ENCODE data around the gene CYB5B. TPM values are rescaled to one million over a fixed set of nuclear protein-coding genes. Genes with fewer than 3 reads are reported as not detected.

The CYB5B gene, protein sequence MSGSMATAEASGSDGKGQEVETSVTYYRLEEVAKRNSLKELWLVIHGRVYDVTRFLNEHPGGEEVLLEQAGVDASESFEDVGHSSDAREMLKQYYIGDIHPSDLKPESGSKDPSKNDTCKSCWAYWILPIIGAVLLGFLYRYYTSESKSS
- total RNA-seq (ENCODE audit: low replicate concordance), result 91.9 and 104 TPM in 2 replicates
- long read RNA-seq, full-length matches to known transcripts, result 341 of 351 reads
- long read RNA-seq, partial matches to known transcripts, result 5 of 351 reads
- long read RNA-seq, other reads (novel, unspliced or antisense), result 5 of 351 reads

DNA sequence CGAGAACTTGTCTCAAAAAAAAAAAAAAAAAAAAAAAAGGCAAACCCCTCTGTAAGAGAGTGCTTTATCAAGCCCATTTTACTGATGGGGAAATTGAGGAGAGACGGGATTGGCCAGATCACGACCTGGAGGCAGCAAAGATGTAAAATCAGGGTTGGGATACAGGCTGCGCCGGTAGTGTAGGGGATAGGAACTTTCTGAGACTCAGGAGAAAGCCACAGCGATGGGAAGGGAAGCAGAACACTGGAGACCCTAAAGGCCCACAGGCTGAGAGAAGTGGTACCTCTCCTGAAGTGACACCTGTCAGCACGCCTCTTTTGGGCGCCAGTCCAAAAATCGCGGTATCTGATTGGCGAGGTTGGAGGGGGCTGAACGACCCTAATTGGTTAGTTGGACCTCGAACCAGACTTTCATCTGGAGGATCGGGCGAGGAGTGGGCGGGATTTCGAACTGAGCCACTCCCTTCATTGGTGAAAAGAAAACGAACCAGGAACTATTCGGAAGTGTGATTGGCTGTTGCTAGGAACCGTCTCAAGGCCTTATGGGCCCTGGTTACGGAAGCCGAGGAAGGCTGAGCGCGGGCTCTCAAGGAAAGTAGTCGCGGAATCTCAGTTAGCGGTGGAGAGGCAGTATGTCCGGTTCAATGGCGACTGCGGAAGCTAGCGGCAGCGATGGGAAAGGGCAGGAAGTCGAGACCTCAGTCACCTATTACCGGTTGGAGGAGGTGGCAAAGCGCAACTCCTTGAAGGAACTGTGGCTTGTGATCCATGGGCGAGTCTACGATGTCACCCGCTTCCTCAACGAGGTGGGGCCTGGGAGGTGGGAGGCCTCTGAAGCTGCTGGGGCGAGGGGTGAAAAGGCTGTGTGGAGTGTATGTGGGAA lies at the start of gene CYB5B:
Gene CYB5B, plus strand, starts transcription at position 567 of the 882 bp plus-strand sequence. Its CDS starts 65 bp downstream, at position 632.
- Mint-ChIP-seq H3K4me3 (peak within 1 kb of the TSS; percentile 99), H3K9me3 (peaks cover 8% of the 10 kb centered on the region), H3K27ac (peak within 1 kb of the TSS; percentile 98), H3K27me3 (no peaks in the 10 kb centered on the region), H3K4me1 (ENCODE audit: unreplicated experiment) (peaks cover 18% of the 10 kb centered on the region), H3K36me3 (peaks cover 28% of the 10 kb centered on the region)
- DNase-seq (ENCODE audit: extremely low spot score, unreplicated experiment), result peak; percentile 88
- TF ChIP-seq, protein P1, sequence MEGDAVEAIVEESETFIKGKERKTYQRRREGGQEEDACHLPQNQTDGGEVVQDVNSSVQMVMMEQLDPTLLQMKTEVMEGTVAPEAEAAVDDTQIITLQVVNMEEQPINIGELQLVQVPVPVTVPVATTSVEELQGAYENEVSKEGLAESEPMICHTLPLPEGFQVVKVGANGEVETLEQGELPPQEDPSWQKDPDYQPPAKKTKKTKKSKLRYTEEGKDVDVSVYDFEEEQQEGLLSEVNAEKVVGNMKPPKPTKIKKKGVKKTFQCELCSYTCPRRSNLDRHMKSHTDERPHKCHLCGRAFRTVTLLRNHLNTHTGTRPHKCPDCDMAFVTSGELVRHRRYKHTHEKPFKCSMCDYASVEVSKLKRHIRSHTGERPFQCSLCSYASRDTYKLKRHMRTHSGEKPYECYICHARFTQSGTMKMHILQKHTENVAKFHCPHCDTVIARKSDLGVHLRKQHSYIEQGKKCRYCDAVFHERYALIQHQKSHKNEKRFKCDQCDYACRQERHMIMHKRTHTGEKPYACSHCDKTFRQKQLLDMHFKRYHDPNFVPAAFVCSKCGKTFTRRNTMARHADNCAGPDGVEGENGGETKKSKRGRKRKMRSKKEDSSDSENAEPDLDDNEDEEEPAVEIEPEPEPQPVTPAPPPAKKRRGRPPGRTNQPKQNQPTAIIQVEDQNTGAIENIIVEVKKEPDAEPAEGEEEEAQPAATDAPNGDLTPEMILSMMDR (conservative IDR thresholded peaks at IDR 0.05), result peak; percentile 23

GRCh38 chr16:69376393-69377059 lies 47.9 kb upstream of the CYB5B start:
- H3K4me3 Mint-ChIP-seq, result no peak overlapping the region
- H3K4me1 Mint-ChIP-seq (ENCODE audit: unreplicated experiment), result peaks cover 7% of the 10 kb centered on the region
- no peaks in the 10 kb centered on the region for H3K9me3 Mint-ChIP-seq
- H3K27ac Mint-ChIP-seq, result no peak overlapping the region
- DNase-seq (ENCODE audit: extremely low spot score, unreplicated experiment), result no peak
- peaks cover 21% of the 10 kb centered on the region for H3K36me3 Mint-ChIP-seq
- no peaks in the 10 kb centered on the region for H3K27me3 Mint-ChIP-seq
- TF ChIP-seq, protein P1 (conservative IDR thresholded peaks at IDR 0.05), result no peak

GRCh38 chr16:69378036-69378435 lies 46.4 kb upstream of the CYB5B start:
- Mint-ChIP-seq H3K27ac (no peak overlapping the region), H3K27me3 (no peaks in the 10 kb centered on the region), H3K36me3 (peaks cover 28% of the 10 kb centered on the region), H3K9me3 (no peaks in the 10 kb centered on the region), H3K4me3 (no peak overlapping the region), H3K4me1 (ENCODE audit: unreplicated experiment) (peaks cover 5% of the 10 kb centered on the region)
- TF ChIP-seq, protein P1 (conservative IDR thresholded peaks at IDR 0.05), result no peak
- no peak for DNase-seq (ENCODE audit: extremely low spot score, unreplicated experiment)

GRCh38 chr16:69378760-69379159 lies 45.7 kb upstream of the CYB5B start:
- H3K9me3 Mint-ChIP-seq, result no peaks in the 10 kb centered on the region
- H3K4me3 Mint-ChIP-seq, result no peak overlapping the region
- H3K4me1 Mint-ChIP-seq (ENCODE audit: unreplicated experiment), result peaks cover 2% of the 10 kb centered on the region
- H3K27me3 Mint-ChIP-seq, result no peaks in the 10 kb centered on the region
- peak overlapping the region; percentile 28 for H3K27ac Mint-ChIP-seq
- H3K36me3 Mint-ChIP-seq, result peaks cover 27% of the 10 kb centered on the region
- DNase-seq (ENCODE audit: extremely low spot score, unreplicated experiment), result no peak
- TF ChIP-seq, protein P1 (conservative IDR thresholded peaks at IDR 0.05), result no peak

GRCh38 chr16:69381231-69381630 lies 43.2 kb upstream of the CYB5B start:
- TF ChIP-seq, protein P1 (conservative IDR thresholded peaks at IDR 0.05), result no peak
- H3K4me3 Mint-ChIP-seq, result no peak overlapping the region
- no peaks in the 10 kb centered on the region for H3K27me3 Mint-ChIP-seq
- no peak overlapping the region for H3K27ac Mint-ChIP-seq
- peaks cover 29% of the 10 kb centered on the region for H3K36me3 Mint-ChIP-seq
- no peak for DNase-seq (ENCODE audit: extremely low spot score, unreplicated experiment)
- H3K9me3 Mint-ChIP-seq, result no peaks in the 10 kb centered on the region
- H3K4me1 Mint-ChIP-seq (ENCODE audit: unreplicated experiment), result peaks cover 11% of the 10 kb centered on the region
